ENCODE results near the gene SMS. TPM values are rescaled to one million over a fixed set of nuclear protein-coding genes. Genes with fewer than 3 reads are reported as not detected.
A peak's percentile ranks its signal among the peaks of the same experiment; 100 is the strongest.

SMS gene
- total and polyA plus RNA-seq, 2 donors (not counting 1 experiment from before 2014, with no cell fraction given), result 7.0 to 30.5 TPM

- Histone ChIP-seq H3K9ac (ENCODE audit: low read length) (no peak overlapping the region), H4K20me1 (ENCODE audit: control insufficient read depth, insufficient read depth, low read length, poor library complexity, severe bottlenecking) (no peaks in the 10 kb centered on the region), H3K4me2 (replicated peaks; ENCODE audit: low read depth, low read length, poor library complexity, severe bottlenecking) (peak overlapping the region; percentile 8), H2AFZ (ENCODE audit: insufficient read depth, low read depth, low read length, poor library complexity, severe bottlenecking) (no peak overlapping the region), H3K36me3 (replicated peaks in 1 of 2; ENCODE audit: control extremely low read depth in 1 of 2, control insufficient read depth in 1 of 2, extremely low read depth in 1 of 2, insufficient read depth in 2 of 2, low read length in 1 of 2) (no peaks in the 10 kb centered on the region), H3K4me1 (ENCODE audit: control insufficient read depth in 2 of 2, insufficient read depth in 2 of 2, low read length in 2 of 2) (peaks cover 0 to 10% of the 10 kb centered on the region in 2 donors), H3K27me3 (replicated peaks in 1 of 4; ENCODE audit: control extremely low read depth in 1 of 4, control insufficient read depth in 3 of 4, insufficient read depth in 4 of 4, low read length in 3 of 4) (no peaks in the 10 kb centered on the region), H3K79me2 (ENCODE audit: control insufficient read depth, insufficient read depth, low read length) (peaks cover 38% of the 10 kb centered on the region), H3K27ac (ENCODE audit: low read length in 2 of 2) (no peak overlapping the region), H3K9me3 (ENCODE audit: control extremely low read depth in 1 of 3, control insufficient read depth in 2 of 3, insufficient read depth in 1 of 3, low read length in 2 of 3) (no peaks in the 10 kb centered on the region), H3K4me3 (ENCODE audit: control extremely low read depth in 1 of 5, extremely low read depth in 1 of 5, insufficient read depth in 1 of 5, low read depth in 2 of 5, low read length in 4 of 5) (no peak overlapping the region)
- no peaks in the 10 kb centered on the region for H3K27me3 Mint-ChIP-seq
- ATAC-seq (ENCODE audit: low read depth) (no peak), DNase-seq (no peak)
- intact Hi-C loops (cut with micrococcal nuclease), result no loop called here
- POLR2A ChIA-PET, result no interaction called here
- 36% methylated on average over 1 of the region's 7 CpGs for WGBS (ENCODE audit: insufficient coverage)
- TF ChIP-seq CTCF (IDR thresholded peaks at IDR 0.05), result no peak
- no peak for TF ChIP-seq EZH2 (IDR thresholded peaks at IDR 0.05; ENCODE audit: borderline replicate concordance, insufficient read depth, low read depth, low read length, poor library complexity, severe bottlenecking)
- H3K9me3 Mint-ChIP-seq (ENCODE audit: insufficient read depth), result no peaks in the 10 kb centered on the region
- H3K27ac Mint-ChIP-seq, result peak overlapping the region; percentile 13
- peaks cover 40% of the 10 kb centered on the region for H3K4me1 Mint-ChIP-seq
- no peak overlapping the region for H3K4me3 Mint-ChIP-seq
- CTCF ChIA-PET, result no interaction called here
Measured at GRCh38 chrX:21960569-21961541, 20.3 kb downstream of the SMS start.

GRCh38 chrX:21962361-21962760, 21.9 kb downstream of the SMS start:
- H3K4me1 ChIP-seq (ENCODE audit: control insufficient read depth in 2 of 2, insufficient read depth in 2 of 2, low read length in 2 of 2), result peaks cover 0 to 10% of the 10 kb centered on the region in 2 donors
- TF ChIP-seq EZH2 (IDR thresholded peaks at IDR 0.05; ENCODE audit: borderline replicate concordance, insufficient read depth, low read depth, low read length, poor library complexity, severe bottlenecking) (no peak), CTCF (IDR thresholded peaks at IDR 0.05) (no peak)
- H3K36me3 ChIP-seq (replicated peaks in 1 of 2; ENCODE audit: control extremely low read depth in 1 of 2, control insufficient read depth in 1 of 2, extremely low read depth in 1 of 2, insufficient read depth in 2 of 2, low read length in 1 of 2), result peaks cover 0 to 3% of the 10 kb centered on the region in 2 experiments
- H3K4me3 Mint-ChIP-seq, result no peak overlapping the region
- H4K20me1 ChIP-seq (ENCODE audit: control insufficient read depth, insufficient read depth, low read length, poor library complexity, severe bottlenecking), result no peaks in the 10 kb centered on the region
- POLR2A ChIA-PET, result no interaction called here
- intact Hi-C loops (cut with micrococcal nuclease), result no loop called here
- H3K79me2 ChIP-seq (ENCODE audit: control insufficient read depth, insufficient read depth, low read length), result peaks cover 37% of the 10 kb centered on the region
- H3K4me3 ChIP-seq (ENCODE audit: control extremely low read depth in 1 of 5, extremely low read depth in 1 of 5, insufficient read depth in 1 of 5, low read depth in 2 of 5, low read length in 4 of 5), result no peak overlapping the region
- ATAC-seq (ENCODE audit: low read depth) (no peak), DNase-seq (no peak)
- no peak overlapping the region for H3K27ac ChIP-seq (ENCODE audit: low read length in 2 of 2)
- no peaks in the 10 kb centered on the region for H3K9me3 Mint-ChIP-seq (ENCODE audit: insufficient read depth)
- H3K27me3 Mint-ChIP-seq, result no peaks in the 10 kb centered on the region
- no peaks in the 10 kb centered on the region for H3K27me3 ChIP-seq (replicated peaks in 1 of 4; ENCODE audit: control extremely low read depth in 1 of 4, control insufficient read depth in 3 of 4, insufficient read depth in 4 of 4, low read length in 3 of 4)
- H2AFZ ChIP-seq (ENCODE audit: insufficient read depth, low read depth, low read length, poor library complexity, severe bottlenecking), result no peak overlapping the region
- no peaks in the 10 kb centered on the region for H3K9me3 ChIP-seq (ENCODE audit: control extremely low read depth in 1 of 3, control insufficient read depth in 2 of 3, insufficient read depth in 1 of 3, low read length in 2 of 3)
- H3K9ac ChIP-seq (ENCODE audit: low read length), result no peak overlapping the region
- no peak overlapping the region for H3K27ac Mint-ChIP-seq
- no peak overlapping the region for H3K4me2 ChIP-seq (replicated peaks; ENCODE audit: low read depth, low read length, poor library complexity, severe bottlenecking)
- H3K4me1 Mint-ChIP-seq, result peaks cover 37% of the 10 kb centered on the region
- CTCF ChIA-PET, result interaction anchor here (0.8 to 1.1 kb wide), 2 partner anchors 10 to 786 kb away, joined by 3 read pairs; no protein-coding TSS in a partner anchor

Measured in B cell (primary cell).